Effector CD8-positive, alpha-beta T cell (primary cell): Measurements from ENCODE around the gene SEZ6L.

Source experiments
- DNase-seq: peaks from one replicate; lab custom pipeline; 2025; lab: John Stamatoyannopoulos, UW
- total RNA-seq, 4 experiments: gene quantifications; one replicate each; lab custom pipeline; 2026; lab: John Stamatoyannopoulos, UW

SEZ6L gene
- 0 to 0.18 (median 0.04) reads per million in 4 experiments for total RNA-seq

- DNase-seq, result no peak
Observed at GRCh38 chr22:26169315-26170111, at the start of gene SEZ6L. TSS of gene SEZ6L (plus strand) at chr22:26169462. CDS start at chr22:26169670, 208 bp downstream.

GRCh38 chr22:26122920-26123468 is 46.3 kb upstream of the SEZ6L start:
- no peak for DNase-seq

- no peak for DNase-seq
Observed at GRCh38 chr22:26124991-26125725, 44.1 kb upstream of the SEZ6L start.

- no peak for DNase-seq
Observed at GRCh38 chr22:26127126-26127525, 42.1 kb upstream of the SEZ6L start.

- no peak for DNase-seq
Observed at GRCh38 chr22:26127556-26127955, 41.7 kb upstream of the SEZ6L start.

- no peak for DNase-seq
Observed at GRCh38 chr22:26131589-26132154, 37.6 kb upstream of the SEZ6L start.

- DNase-seq, result no peak
Observed at GRCh38 chr22:26134654-26135330, 34.5 kb upstream of the SEZ6L start.

GRCh38 chr22:26135806-26136205 is 33.5 kb upstream of the SEZ6L start:
- DNase-seq, result no peak

- no peak for DNase-seq
Observed at GRCh38 chr22:26139310-26139709, 30.0 kb upstream of the SEZ6L start.

GRCh38 chr22:26141831-26142230 is 27.4 kb upstream of the SEZ6L start:
- no peak for DNase-seq

GRCh38 chr22:26143806-26144325 is 25.4 kb upstream of the SEZ6L start:
- DNase-seq, result no peak

- no peak for DNase-seq
Observed at GRCh38 chr22:26159886-26160285, 9.4 kb upstream of the SEZ6L start.

- DNase-seq, result no peak
Observed at GRCh38 chr22:26161746-26162145, 7.5 kb upstream of the SEZ6L start.

GRCh38 chr22:26162926-26163325 is 6.3 kb upstream of the SEZ6L start:
- DNase-seq, result no peak

- no peak for DNase-seq
Observed at GRCh38 chr22:26164174-26164573, 5.1 kb upstream of the SEZ6L start.

GRCh38 chr22:26168330-26168851 is 871 bp upstream of the SEZ6L start:
- no peak for DNase-seq

GRCh38 chr22:26168939-26169314 is 335 bp upstream of the SEZ6L start:
- DNase-seq, result no peak

- no peak for DNase-seq
Observed at GRCh38 chr22:26170112-26170492, 840 bp downstream of the SEZ6L start.

- DNase-seq, result no peak
Observed at GRCh38 chr22:26170795-26171580, 1.7 kb downstream of the SEZ6L start.

GRCh38 chr22:26172389-26172990 is 3.2 kb downstream of the SEZ6L start:
- no peak for DNase-seq
